Stimulated activated CD4-positive, alpha-beta T cell treated with anti-CD3 and anti-CD28 coated beads, Interleukin-4, amount 100 ng/mL, for 1 hour (primary cell): Measurements from ENCODE around the gene SLC39A11.
"Not testable (repeated sequence)": the region's sequence is repeated elsewhere in the genome, so short reads cannot be mapped to it uniquely, and the experiment has no call there.

Experiments used
- DNase-seq: peaks from one replicate; pipeline ENCODE4 v3.0.0-alpha.2; 2020

Gene SLC39A11

GRCh38 chr17:72903522-72903921 lies 189.0 kb downstream of the SLC39A11 start:
- no peak for DNase-seq

DNA sequence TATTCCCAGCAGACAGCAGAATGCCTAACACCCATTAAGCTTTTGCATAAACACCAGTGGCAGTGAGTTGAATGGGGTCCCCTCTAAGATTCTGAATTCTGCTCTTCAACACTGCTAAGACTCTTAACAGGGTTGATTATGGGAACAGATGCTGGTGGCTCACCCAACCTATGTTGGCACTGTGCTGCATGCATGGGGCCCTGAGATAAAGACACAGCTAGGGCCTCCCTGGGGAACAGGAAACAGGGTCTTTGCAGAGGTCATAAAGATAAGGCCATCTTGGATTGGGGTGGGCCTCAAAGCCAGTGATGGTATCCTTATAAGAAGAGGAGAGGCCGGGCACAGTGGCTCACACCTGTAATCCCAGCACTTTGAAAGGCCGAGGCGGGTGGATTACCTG lies 190.8 kb downstream of the SLC39A11 start:
- no peak for DNase-seq

GRCh38 chr17:72901083-72901482 lies 191.4 kb downstream of the SLC39A11 start:
- DNase-seq: no peak

GRCh38 chr17:72900654-72900971 lies 191.9 kb downstream of the SLC39A11 start:
- DNase-seq: no peak

DNA sequence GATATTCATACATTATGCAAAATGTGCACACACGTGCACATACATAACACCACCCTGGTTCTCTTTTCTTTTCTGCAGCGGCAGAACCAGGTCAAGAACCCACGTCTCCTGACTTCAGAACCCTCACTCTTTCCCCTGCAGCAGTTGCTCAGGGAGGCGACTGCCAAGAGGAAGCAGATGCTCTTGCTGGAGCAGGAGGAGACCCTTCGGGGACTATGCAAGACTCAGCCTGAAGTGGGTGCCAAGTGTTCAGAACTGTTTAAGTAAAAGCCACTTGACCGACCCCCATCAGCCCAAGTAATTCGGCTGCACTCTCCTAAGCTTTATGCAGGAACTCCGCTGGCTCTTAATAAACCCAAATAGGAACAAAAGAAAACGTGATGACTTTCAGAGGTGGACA lies 193.8 kb downstream of the SLC39A11 start:
- no peak for DNase-seq

DNA sequence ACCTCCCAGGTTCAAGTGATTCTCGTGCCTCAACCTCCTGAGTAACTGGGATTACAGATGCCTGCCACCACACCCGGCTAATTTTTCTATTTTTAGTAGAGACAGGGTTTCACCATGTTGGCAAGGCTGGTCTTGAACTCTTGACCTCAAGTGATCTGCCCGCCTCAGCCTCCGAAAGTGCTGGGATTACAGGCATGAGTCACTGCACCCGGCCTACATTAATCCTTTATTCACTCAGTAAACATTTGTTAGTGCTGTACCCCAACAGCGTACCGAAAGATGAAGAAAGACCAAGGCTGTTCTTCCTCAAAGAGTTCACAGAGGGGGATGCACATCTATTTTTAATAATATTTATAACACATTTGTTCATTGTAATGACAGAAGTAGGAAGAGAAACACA lies 196.2 kb downstream of the SLC39A11 start:
- DNase-seq: not testable (repeated sequence)

- no peak for DNase-seq
Measured at GRCh38 chr17:72891627-72892026, 200.9 kb downstream of the SLC39A11 start.

DNA sequence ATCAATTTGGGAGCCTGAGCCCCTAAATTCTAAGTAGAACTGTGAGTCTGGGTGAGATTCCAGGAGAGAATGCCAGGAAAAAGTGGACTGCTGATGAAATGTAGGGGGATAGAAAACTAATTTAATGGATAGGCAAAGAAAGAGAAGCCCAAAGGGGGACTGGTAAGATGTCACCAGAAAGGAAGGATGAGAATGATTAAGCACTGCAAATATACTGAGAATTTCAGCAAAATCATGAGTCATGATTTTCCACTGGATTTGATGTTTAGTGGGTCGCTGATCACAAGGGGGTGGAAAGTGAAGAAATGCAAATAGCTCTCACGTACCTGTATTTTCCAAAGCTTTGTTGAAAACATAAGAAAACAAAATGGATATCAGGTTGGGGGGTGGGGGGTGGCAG lies 201.8 kb downstream of the SLC39A11 start:
- no peak for DNase-seq

GRCh38 chr17:72887917-72888316 lies 204.6 kb downstream of the SLC39A11 start:
- no peak for DNase-seq

DNA sequence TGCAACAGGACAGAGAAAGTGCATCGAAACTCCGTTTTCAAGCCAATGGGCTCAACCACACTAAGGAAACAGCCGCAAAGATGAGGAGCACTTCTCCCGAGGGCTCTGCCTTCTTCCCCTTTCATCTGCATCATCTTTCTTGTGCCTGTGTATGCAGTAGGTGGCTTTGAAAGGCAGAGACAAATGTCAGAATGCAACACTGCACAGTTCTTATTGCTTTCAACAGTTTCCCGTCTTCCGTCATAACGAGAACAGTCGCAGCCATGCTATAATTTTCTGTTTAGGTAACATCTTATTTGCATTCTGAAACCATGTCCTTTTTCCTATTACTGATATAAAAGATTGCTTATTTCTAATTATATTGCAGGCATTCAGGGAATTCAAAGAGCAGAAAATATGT lies 205.2 kb downstream of the SLC39A11 start:
- no peak for DNase-seq

GRCh38 chr17:72886622-72887021 lies 205.9 kb downstream of the SLC39A11 start:
- DNase-seq: no peak

GRCh38 chr17:72884066-72884465 lies 208.4 kb downstream of the SLC39A11 start:
- DNase-seq: no peak

DNA sequence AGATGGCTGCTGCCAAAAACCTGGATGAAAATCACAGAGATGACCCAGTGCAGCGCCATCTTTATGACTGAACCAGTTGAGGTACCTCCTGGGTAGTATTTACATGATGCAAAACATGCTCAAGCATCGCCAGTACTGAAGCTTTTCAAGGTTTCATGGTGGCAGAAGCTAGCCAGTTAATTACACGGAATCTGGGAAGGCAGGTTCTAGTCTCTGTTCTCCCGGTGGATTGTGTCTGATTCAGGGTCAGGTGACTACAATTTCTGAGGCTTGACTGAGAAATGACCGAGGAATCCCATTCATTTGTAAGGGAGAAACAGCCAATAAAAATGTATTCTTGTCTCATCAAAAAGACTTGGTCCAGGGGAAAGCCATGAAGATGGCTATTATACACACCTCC lies 209.1 kb downstream of the SLC39A11 start:
- DNase-seq: no peak

- no peak for DNase-seq
Measured at GRCh38 chr17:72882426-72882825, 210.1 kb downstream of the SLC39A11 start.

DNA sequence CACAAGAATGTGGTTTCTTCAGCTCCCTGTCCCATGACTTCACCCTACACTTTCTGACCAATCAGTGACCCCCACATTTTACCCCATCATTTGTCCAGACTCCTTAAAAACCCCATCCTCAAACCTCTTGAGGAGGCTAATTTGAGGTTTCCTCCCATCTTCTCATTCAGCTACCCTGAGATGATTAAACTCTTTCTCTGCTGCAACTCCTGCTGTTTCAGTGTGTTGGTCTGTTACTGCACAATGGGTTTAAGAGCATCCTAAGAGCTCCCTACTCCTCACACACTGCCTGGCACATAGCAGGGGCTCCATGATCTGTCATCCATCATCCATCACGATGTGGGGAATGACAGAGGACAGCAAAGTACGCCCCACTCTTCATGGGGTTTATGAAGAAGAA lies 212.6 kb downstream of the SLC39A11 start:
- no peak for DNase-seq

DNA sequence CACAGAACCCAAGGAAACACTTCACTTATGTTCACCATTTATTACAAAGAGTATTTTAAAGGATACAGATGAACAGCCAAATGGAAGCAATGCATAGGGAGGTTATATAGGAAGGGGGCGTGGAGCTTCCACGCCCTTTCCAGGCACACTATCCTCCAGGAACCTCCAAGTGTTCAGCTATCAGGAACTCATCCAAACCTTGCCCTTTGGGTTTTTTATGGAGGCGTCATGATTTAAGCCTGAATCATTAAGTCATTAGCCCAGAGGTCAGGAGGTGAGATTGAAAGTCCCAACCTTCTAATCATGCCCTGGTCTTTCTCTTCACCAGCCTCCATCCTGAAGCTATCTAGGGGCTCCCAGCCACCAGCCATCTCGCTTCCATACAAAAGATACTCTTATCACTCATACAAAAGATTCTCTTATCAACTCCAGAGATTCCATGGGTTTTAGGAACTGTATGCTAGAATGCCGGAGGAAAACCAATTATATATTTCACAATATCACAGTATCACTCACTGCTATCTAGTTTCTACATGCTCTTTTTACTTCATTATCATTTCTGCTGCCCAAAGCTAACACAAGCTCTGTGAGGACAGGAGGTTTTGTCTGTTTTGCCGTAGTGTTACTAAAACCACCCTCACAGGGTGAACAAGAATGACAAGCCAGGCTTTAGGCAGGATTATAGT lies 213.4 kb downstream of the SLC39A11 start:
- no peak for DNase-seq

DNA sequence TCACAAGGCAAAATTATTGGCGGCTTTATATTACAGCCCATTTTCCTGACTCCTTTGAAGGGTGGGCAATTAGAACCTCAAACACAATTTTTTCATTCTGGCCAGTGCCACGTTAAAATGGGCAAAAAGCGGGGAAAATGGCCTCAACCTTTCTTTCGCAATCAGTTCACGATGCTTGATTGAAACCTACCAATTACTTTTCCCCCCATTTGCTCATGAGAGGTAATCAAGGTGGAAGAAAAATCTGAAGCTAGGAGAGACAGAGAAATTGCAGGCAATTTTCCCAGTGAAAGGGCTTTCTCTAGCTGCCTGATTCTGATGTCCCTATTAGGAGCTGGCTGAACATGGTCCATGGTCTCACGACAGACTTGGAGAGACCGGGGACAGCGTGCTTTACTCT lies 215.1 kb downstream of the SLC39A11 start:
- DNase-seq: no peak

- DNase-seq: no peak
Measured at GRCh38 chr17:72876413-72876812, 216.1 kb downstream of the SLC39A11 start.

- no peak for DNase-seq
Measured at GRCh38 chr17:72875361-72875760, 217.1 kb downstream of the SLC39A11 start.

GRCh38 chr17:72872396-72872795 lies 220.1 kb downstream of the SLC39A11 start:
- DNase-seq: no peak

DNA sequence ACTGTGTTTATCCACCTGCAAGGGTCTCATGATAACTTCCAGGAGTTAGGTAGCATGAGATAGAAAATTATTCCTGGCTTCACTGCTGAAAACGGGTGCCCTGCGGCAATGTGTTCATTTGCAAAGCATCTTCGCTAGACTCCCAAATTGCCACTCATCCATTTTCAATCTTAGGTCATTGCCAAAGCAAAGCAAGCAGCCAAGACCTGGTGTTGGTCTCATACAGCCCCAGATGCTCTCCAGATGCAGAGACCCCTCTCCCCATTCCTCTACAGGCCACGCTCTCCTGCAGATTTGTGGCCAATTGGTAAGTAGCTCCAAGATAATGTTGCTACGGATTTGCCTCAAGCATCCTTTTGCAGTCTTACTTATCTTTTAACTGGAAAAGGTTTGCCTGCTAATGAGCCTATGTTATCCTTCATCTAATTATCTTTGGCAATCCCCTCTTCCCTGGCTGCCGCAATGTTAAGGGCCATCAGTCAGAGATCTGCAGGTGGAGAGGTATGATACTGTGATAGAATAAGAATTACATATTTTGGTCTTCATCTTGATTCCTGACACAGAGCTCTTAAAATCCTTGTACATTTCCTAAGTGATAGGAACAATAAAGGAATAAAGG lies 222.0 kb downstream of the SLC39A11 start:
- no peak for DNase-seq

- DNase-seq: no peak
Measured at GRCh38 chr17:72869630-72870029, 222.9 kb downstream of the SLC39A11 start.

DNA sequence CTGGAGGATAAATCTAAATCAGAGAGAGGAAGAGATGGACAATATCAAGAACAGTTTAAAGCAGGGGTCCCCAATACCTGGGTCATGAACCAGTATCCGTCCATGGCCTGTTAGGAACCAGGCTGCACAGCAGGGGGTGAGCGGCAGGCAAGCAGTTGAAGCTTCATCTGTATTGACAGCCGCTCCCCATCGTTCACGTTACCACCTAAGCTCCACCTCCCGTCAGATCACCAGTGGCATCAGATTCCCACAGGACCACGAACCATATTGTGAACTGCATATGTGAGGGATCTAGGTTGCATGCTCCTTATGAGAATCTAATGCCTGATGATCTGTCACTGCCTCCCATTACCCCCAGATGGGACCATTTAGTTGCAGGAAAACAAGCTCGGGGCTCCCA lies 226.5 kb downstream of the SLC39A11 start:
- DNase-seq: no peak

DNA sequence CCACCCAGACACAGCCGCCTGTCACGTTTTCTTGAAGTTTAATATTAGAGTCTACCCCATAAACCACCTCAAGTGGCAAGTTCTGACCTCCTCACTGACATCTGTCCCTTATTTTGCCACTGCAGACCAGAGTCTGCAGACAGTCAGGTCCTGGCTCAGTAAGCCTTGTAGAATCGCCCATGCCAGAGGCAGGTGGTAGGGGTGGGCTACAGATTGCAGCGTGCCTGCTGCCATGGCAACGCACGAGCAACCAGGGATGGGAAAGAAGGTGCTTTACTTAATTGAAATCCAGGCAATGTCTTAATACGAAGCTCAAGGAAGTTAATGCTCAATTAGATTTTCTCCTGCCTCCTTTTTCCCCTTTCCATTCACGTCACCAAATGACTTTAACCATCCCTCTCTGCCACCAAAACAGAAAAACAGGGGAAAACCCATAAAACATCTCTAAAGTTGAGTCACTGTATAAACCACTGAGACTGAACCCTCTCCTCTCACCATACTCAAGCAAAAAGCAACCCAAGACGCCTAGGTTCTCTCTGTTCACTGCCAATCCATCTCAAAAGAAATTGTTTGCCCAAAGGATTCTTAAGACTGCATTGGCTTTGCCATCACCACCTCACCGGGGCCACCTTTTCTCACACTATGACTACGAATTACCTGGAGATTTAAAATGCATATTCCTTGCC lies 228.8 kb downstream of the SLC39A11 start:
- DNase-seq: no peak
